Spleen (tissue), 7 donors: Measurements from ENCODE around the gene SNX17.

Experiments used
- CTCF ChIP-seq, 11 experiments: fragments of 200-600 bp in 7 of 11; fragments of 450-650 bp in 4 of 11; sonication (generic) in 4 of 11; IDR thresholded peaks in 8 of 11; conservative IDR thresholded peaks in 3 of 11; 1 replicate in 7 of 11; 2 replicates in 4 of 11; pipeline versions ENCODE4 v1.4.0 to v1.8.0; 2016 to 2021; ENCODE audit warnings: antibody characterized with exemption in 11 of 11, inconsistent platforms in 4 of 11, mild to moderate bottlenecking in 1 of 11
- POLR2A ChIP-seq, 3 donors: fragments of 450-650 bp; IDR thresholded peaks; one replicate each; pipeline ENCODE4 v1.5.1; 2017; ENCODE audit warnings: antibody characterized with exemption in 3 of 3, mild to moderate bottlenecking in 1 of 3
- POLR2AphosphoS5 ChIP-seq, 3 donors: sonication (generic); formaldehyde crosslinking; IDR thresholded peaks; one replicate each; pipeline ENCODE4 v1.5.1; 2017; ENCODE audit warnings: antibody characterized with exemption in 3 of 3
- donor health status: DM: no; HTN: no; CAD: no; lungs with moderate emphysema.
- donor health status: DM: no; HTN: no; CAD: no.
- donor health status: DM: no; HTN: no; CAD: no.

- TF ChIP-seq POLR2A (IDR thresholded peaks at IDR 0.05) = no peak
- TF ChIP-seq CTCF (IDR thresholded peaks at IDR 0.05 in 8 of 11, conservative IDR thresholded peaks at IDR 0.05 in 3 of 11) = no peak
- peak in 2 of 3 donors; percentile 36 to 74 for TF ChIP-seq POLR2AphosphoS5 (IDR thresholded peaks at IDR 0.05)
Measured at GRCh38 chr2:27375513-27376099, 5.2 kb downstream of the SNX17 start.
